ENCODE measurements around the gene NT5DC1. TPM values are rescaled to one million over a fixed set of nuclear protein-coding genes. Genes with fewer than 3 reads are reported as not detected.

The NT5DC1 gene
- total and polyA plus RNA-seq, 10 of the 15 experiments (the other 5 are each of a cell fraction or from before 2014, with no cell fraction given) = 40.8 to 140 (median 66.8) TPM

DNA sequence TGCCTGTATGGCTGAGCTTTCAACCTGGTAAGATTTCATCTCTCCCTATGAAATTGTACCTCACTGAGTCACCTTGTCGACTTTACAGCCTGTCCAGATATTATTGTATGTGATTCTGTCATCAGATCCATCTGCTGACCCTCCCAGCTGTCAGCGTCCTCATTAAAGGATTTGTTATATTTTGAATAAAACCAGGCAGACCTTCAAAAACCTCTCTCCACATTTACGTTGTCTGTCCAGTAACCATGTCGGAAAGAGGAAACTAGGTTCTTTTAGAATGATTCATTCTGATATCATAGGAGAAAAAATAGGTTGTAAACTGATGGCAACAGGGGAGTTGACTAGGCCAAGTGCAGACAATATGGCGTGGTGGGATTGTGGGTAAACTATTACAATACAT lies 114.8 kb downstream of the NT5DC1 start:
- no peaks in the 10 kb centered on the region for H3K9me3 ChIP-seq (replicated peaks; ENCODE audit: control insufficient read depth, insufficient read depth, low read length)
- H3K4me1 ChIP-seq (ENCODE audit: control insufficient read depth, insufficient read depth, low read length) = no peaks in the 10 kb centered on the region
- H3K4me2 ChIP-seq (ENCODE audit: control insufficient read depth, insufficient read depth) = no peak overlapping the region
- H3K27ac ChIP-seq (ENCODE audit: control insufficient read depth, insufficient read depth) = no peak overlapping the region
- ChIA-PET CTCF (interaction anchor here (0.7 to 1.1 kb wide), 7 partner anchors 10 to 431 kb away, joined by 3 to 5 read pairs (median 3); no protein-coding TSS in a partner anchor), SMC1A (ENCODE audit: uncharacterized antibody, unreplicated experiment) (no interaction called here), POLR2A (interaction anchor here (0.6 kb wide), 1 partner anchor 257 kb away, joined by 3 read pairs; no protein-coding TSS in a partner anchor), RAD21 (ENCODE audit: unreplicated experiment) (interaction anchor here (0.7 kb wide), 1 partner anchor 372 kb away, joined by 3 read pairs; no protein-coding TSS in a partner anchor)
- no TSS peak for BruUV-seq (replicated peaks)
- DNase-seq (ENCODE audit: low read depth, low spot score) (no peak), ATAC-seq (no peak), FAIRE-seq (no peak)
- no peaks in the 10 kb centered on the region for H4K20me1 ChIP-seq (ENCODE audit: control insufficient read depth, insufficient read depth)
- 43% methylated on average over 5 of the region's 5 CpGs for WGBS (ENCODE audit: insufficient coverage, insufficient replicate concordance, low lambda C conversion rate, missing lambda C conversion rate)
- no peaks in the 10 kb centered on the region for H3K27me3 ChIP-seq (replicated peaks in 1 of 2; ENCODE audit: control insufficient read depth in 2 of 2, insufficient read depth in 2 of 2, low read length in 1 of 2)
- no peak for TF ChIP-seq POLR2AphosphoS5 (IDR thresholded peaks at IDR 0.05; ENCODE audit: low read length)
- no peak for TF ChIP-seq RBBP5 (conservative IDR thresholded peaks at IDR 0.05)
- TF ChIP-seq PML (IDR thresholded peaks at IDR 0.05; ENCODE audit: low read length) = no peak
- TF ChIP-seq JUND (IDR thresholded peaks at IDR 0.05; ENCODE audit: low read depth, low read length) = no peak
- TF ChIP-seq BHLHE40 (IDR thresholded peaks at IDR 0.05; ENCODE audit: borderline replicate concordance in 1 of 2, low read depth in 2 of 2, low read length in 1 of 2) = no peak
- TF ChIP-seq FOS (IDR thresholded peaks at IDR 0.05; ENCODE audit: borderline replicate concordance, extremely low read depth, insufficient read length) = no peak
- TF ChIP-seq, protein P1, sequence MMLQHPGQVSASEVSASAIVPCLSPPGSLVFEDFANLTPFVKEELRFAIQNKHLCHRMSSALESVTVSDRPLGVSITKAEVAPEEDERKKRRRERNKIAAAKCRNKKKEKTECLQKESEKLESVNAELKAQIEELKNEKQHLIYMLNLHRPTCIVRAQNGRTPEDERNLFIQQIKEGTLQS (IDR thresholded peaks at IDR 0.05; ENCODE audit: borderline replicate concordance, extremely low read depth, low read depth, low read length) = no peak
- no peak for TF ChIP-seq SRF (IDR thresholded peaks at IDR 0.05; ENCODE audit: low read depth in 2 of 2, low read length in 2 of 2)
- no peak for TF ChIP-seq ATF7 (IDR thresholded peaks at IDR 0.05; ENCODE audit: low read depth)
- TF ChIP-seq STAT3 (IDR thresholded peaks at IDR 0.05; ENCODE audit: low read depth, low read length) = no peak
- no peak for TF ChIP-seq SREBF2 (IDR thresholded peaks at IDR 0.05; ENCODE audit: low read length)
- intact Hi-C loops (cut with micrococcal nuclease; ENCODE audit: unreplicated experiment) = loop anchor here (5.0 kb wide), 1 partner anchor 317 kb away; no protein-coding TSS in a partner anchor
- no peak overlapping the region for H2AFZ ChIP-seq (ENCODE audit: control insufficient read depth, low read depth, low read length)
- H3K79me2 ChIP-seq (ENCODE audit: control insufficient read depth, insufficient read depth, low read length) = no peaks in the 10 kb centered on the region
- no peak overlapping the region for H3K4me3 ChIP-seq
- in situ Hi-C loops (cut with MboI) = no loop called here
- H3K36me3 ChIP-seq (ENCODE audit: control insufficient read depth in 2 of 2, insufficient read depth in 2 of 2, low read length in 1 of 2) = peaks cover 0 to 5% of the 10 kb centered on the region in 2 experiments; a peak in 1 of 4 replicates
- H3K9ac ChIP-seq (ENCODE audit: control insufficient read depth, insufficient read depth, low read length) = no peak overlapping the region

All from GM12878 (cell line).